Thyroid gland (tissue), 4 donors: ENCODE measurements around the gene FAM20C. TPM values are rescaled to one million over a fixed set of nuclear protein-coding genes. Genes with fewer than 3 reads are reported as not detected.

Experiments
- DNase-seq, 2 donors: peaks; one replicate each; pipeline ENCODE4 v3.0.0-alpha.2; 2019
- H3K27ac ChIP-seq, 3 donors: fragments of 200-600 bp; sonication (generic); 1 replicate in 2 of 3; 2 replicates in 1 of 3; pipeline ENCODE4 v1.5.1; 2016 to 2019; ENCODE audit warnings: mild to moderate bottlenecking in 1 of 3, moderate library complexity in 1 of 3
- H3K27me3 ChIP-seq: fragments of 200-600 bp; sonication (generic); one replicate; pipeline ENCODE4 v1.5.1; 2019
- H3K36me3 ChIP-seq, 2 donors: fragments of 200-600 bp; sonication (generic); one replicate each; pipeline ENCODE4 v1.5.1; 2016 to 2019
- H3K4me1 ChIP-seq, 2 donors: fragments of 200-600 bp; sonication (generic); one replicate each; pipeline ENCODE4 v1.5.1; 2017 to 2019
- H3K4me3 ChIP-seq, 3 donors: fragments of 200-600 bp; sonication (generic); replicated peaks in 1 of 3; 1 replicate in 2 of 3; 2 replicates in 1 of 3; pipeline ENCODE4 v1.5.1; 2016; ENCODE audit warnings: mild to moderate bottlenecking in 1 of 3
- H3K9me3 ChIP-seq: fragments of 200-600 bp; sonication (generic); one replicate; pipeline ENCODE4 v1.5.1; 2017
- CTCF ChIP-seq, 6 experiments: fragments of 200-600 bp in 3 of 6; fragments of 450-650 bp in 3 of 6; sonication (generic) in 3 of 6; IDR thresholded peaks; one replicate each; pipeline ENCODE4 v1.5.1; 2016 to 2019; ENCODE audit warnings: antibody characterized with exemption in 6 of 6, mild to moderate bottlenecking in 2 of 6, inconsistent platforms in 1 of 6, moderate library complexity in 1 of 6
- POLR2A ChIP-seq, 2 donors: fragments of 450-650 bp; IDR thresholded peaks; one replicate each; pipeline ENCODE4 v1.6.1; 2017; ENCODE audit warnings: antibody characterized with exemption in 2 of 2, mild to moderate bottlenecking in 2 of 2, moderate library complexity in 1 of 2
- WGBS, 2 donors: methylation state at CpG; one replicate each; pipeline ENCODE4 v1.1.5; 2017; 5-methylcytosine and 5-hydroxymethylcytosine counted together
- intact Hi-C: fragments of 100-400 bp; cut with DNase I; formaldehyde crosslinking; loops from one replicate; pipeline ENCODE4 v1.15.1; 2023
- total RNA-seq, 4 donors: library from RNA; depleted of rRNA; stranded (reverse); fragments of >200 nt; gene quantifications; one replicate each; pipeline ENCODE4 v1.2.3, GENCODE V29; 2016

The FAM20C gene
- total RNA-seq, 4 donors from 2014 or later = 14.0 to 41.8 (median 23.3) TPM

- Histone ChIP-seq H3K27ac (no peak overlapping the region), H3K4me3 (no peak overlapping the region), H3K36me3 (no peaks in the 10 kb centered on the region), H3K4me1 (peaks cover 0 to 5% of the 10 kb centered on the region in 2 donors), H3K9me3 (no peaks in the 10 kb centered on the region), H3K27me3 (no peaks in the 10 kb centered on the region)
- intact Hi-C loops = no loop called here
- DNase-seq = no peak
- no peak for TF ChIP-seq CTCF (IDR thresholded peaks at IDR 0.05)
- TF ChIP-seq POLR2A (IDR thresholded peaks at IDR 0.05) = no peak
- WGBS, 2 donors = 89% methylated on average over 21 to 34 of the region's 34 CpGs
Observed at GRCh38 chr7:163971-164881, 28.1 kb upstream of the FAM20C start.

GRCh38 chr7:164882-165660 lies 27.3 kb upstream of the FAM20C start:
- DNase-seq = no peak
- intact Hi-C loops = no loop called here
- Histone ChIP-seq H3K9me3 (no peaks in the 10 kb centered on the region), H3K4me1 (peaks cover 0 to 5% of the 10 kb centered on the region in 2 donors), H3K27me3 (no peaks in the 10 kb centered on the region), H3K27ac (no peak overlapping the region), H3K4me3 (no peak overlapping the region), H3K36me3 (no peaks in the 10 kb centered on the region)
- 82 to 86% methylated on average over 12 to 13 of the region's 13 CpGs for WGBS, 2 donors
- TF ChIP-seq POLR2A (IDR thresholded peaks at IDR 0.05) (no peak), CTCF (IDR thresholded peaks at IDR 0.05) (no peak)

GRCh38 chr7:165661-166337 lies 26.6 kb upstream of the FAM20C start:
- no peak for TF ChIP-seq POLR2A (IDR thresholded peaks at IDR 0.05)
- no peak for TF ChIP-seq CTCF (IDR thresholded peaks at IDR 0.05)
- WGBS, 2 donors = 74 to 80% methylated on average over 10 of the region's 10 CpGs
- Histone ChIP-seq H3K4me1 (peaks cover 0 to 5% of the 10 kb centered on the region in 2 donors), H3K27me3 (no peaks in the 10 kb centered on the region), H3K27ac (no peak overlapping the region), H3K4me3 (no peak overlapping the region), H3K9me3 (no peaks in the 10 kb centered on the region), H3K36me3 (no peaks in the 10 kb centered on the region)
- no peak for DNase-seq
- intact Hi-C loops = no loop called here

GRCh38 chr7:166338-167060 lies 25.9 kb upstream of the FAM20C start:
- H3K27me3 ChIP-seq = no peaks in the 10 kb centered on the region
- WGBS, 2 donors = 38 to 67% methylated on average over 5 to 18 of the region's 18 CpGs

More at GRCh38 chr7:166338-167060, 25.9 kb upstream of the FAM20C start:
- no peaks in the 10 kb centered on the region for H3K4me1 ChIP-seq
- TF ChIP-seq POLR2A (IDR thresholded peaks at IDR 0.05) (no peak), CTCF (IDR thresholded peaks at IDR 0.05) (no peak)
- no peak overlapping the region for H3K27ac ChIP-seq
- no peaks in the 10 kb centered on the region for H3K36me3 ChIP-seq
- no peaks in the 10 kb centered on the region for H3K9me3 ChIP-seq
- intact Hi-C loops = no loop called here
- no peak overlapping the region for H3K4me3 ChIP-seq
- no peak for DNase-seq
